ENCODE results near the gene FAM228A. TPM values are rescaled to one million over a fixed set of nuclear protein-coding genes. Genes with fewer than 3 reads are reported as not detected.

Gene FAM228A
- total RNA-seq, 2 experiments from 2014 or later = 0.23 TPM; not detected in 1

GRCh38 chr2:24199968-24200590, 25.2 kb downstream of the FAM228A start:
- peaks cover 4% of the 10 kb centered on the region for H3K9me3 Mint-ChIP-seq
- CTCF ChIA-PET = no interaction called here
- no peak overlapping the region for H3K4me3 Mint-ChIP-seq
- POLR2A ChIA-PET = no interaction called here
- DNase-seq = no peak
- peaks cover 10% of the 10 kb centered on the region for H3K36me3 Mint-ChIP-seq (ENCODE audit: low read depth)
- no peak overlapping the region for H3K27ac Mint-ChIP-seq
- H3K4me1 Mint-ChIP-seq = no peaks in the 10 kb centered on the region
- peaks cover 4% of the 10 kb centered on the region for H3K27me3 Mint-ChIP-seq

GRCh38 chr2:24200799-24201198, 25.9 kb downstream of the FAM228A start:
- Mint-ChIP-seq H3K27me3 (peaks cover 4% of the 10 kb centered on the region), H3K4me1 (no peaks in the 10 kb centered on the region), H3K4me3 (no peak overlapping the region), H3K9me3 (peaks cover 4% of the 10 kb centered on the region), H3K27ac (no peak overlapping the region), H3K36me3 (ENCODE audit: low read depth) (peaks cover 14% of the 10 kb centered on the region)
- CTCF ChIA-PET = no interaction called here
- POLR2A ChIA-PET = no interaction called here
- DNase-seq = no peak

- Mint-ChIP-seq H3K36me3 (ENCODE audit: low read depth) (peaks cover 15% of the 10 kb centered on the region), H3K9me3 (peaks cover 4% of the 10 kb centered on the region), H3K4me3 (no peak overlapping the region), H3K27ac (no peak overlapping the region), H3K4me1 (no peaks in the 10 kb centered on the region), H3K27me3 (no peaks in the 10 kb centered on the region)
- ChIA-PET CTCF (interaction anchor here (0.7 to 2.3 kb wide), 3 partner anchors 10 to 24 kb away, joined by 3 to 10 read pairs (median 3); no protein-coding TSS in a partner anchor), POLR2A (no interaction called here)
- no peak for DNase-seq
Observed at GRCh38 chr2:24203029-24203786, 28.4 kb downstream of the FAM228A start.

GRCh38 chr2:24203787-24204150, 28.9 kb downstream of the FAM228A start:
- no peaks in the 10 kb centered on the region for H3K27me3 Mint-ChIP-seq
- H3K36me3 Mint-ChIP-seq (ENCODE audit: low read depth) = peaks cover 16% of the 10 kb centered on the region
- H3K4me1 Mint-ChIP-seq = no peaks in the 10 kb centered on the region
- peaks cover 4% of the 10 kb centered on the region for H3K9me3 Mint-ChIP-seq
- CTCF ChIA-PET = interaction anchor here (2.3 kb wide), 1 partner anchor 25 kb away, joined by 10 read pairs; no protein-coding TSS in a partner anchor
- POLR2A ChIA-PET = no interaction called here
- no peak overlapping the region for H3K4me3 Mint-ChIP-seq
- no peak overlapping the region for H3K27ac Mint-ChIP-seq
- DNase-seq = no peak

- no peaks in the 10 kb centered on the region for H3K9me3 Mint-ChIP-seq
- DNase-seq = no peak
- POLR2A ChIA-PET = no interaction called here
- CTCF ChIA-PET = interaction anchor here (2.3 kb wide), 1 partner anchor 25 kb away, joined by 10 read pairs; no protein-coding TSS in a partner anchor
- H3K27ac Mint-ChIP-seq = no peak overlapping the region
- no peaks in the 10 kb centered on the region for H3K27me3 Mint-ChIP-seq
- no peaks in the 10 kb centered on the region for H3K4me1 Mint-ChIP-seq
- H3K36me3 Mint-ChIP-seq (ENCODE audit: low read depth) = peaks cover 21% of the 10 kb centered on the region
- no peak overlapping the region for H3K4me3 Mint-ChIP-seq
Observed at GRCh38 chr2:24204505-24204904, 29.7 kb downstream of the FAM228A start.

- H3K4me1 Mint-ChIP-seq = no peaks in the 10 kb centered on the region
- no peak overlapping the region for H3K4me3 Mint-ChIP-seq
- ChIA-PET POLR2A (no interaction called here), CTCF (no interaction called here)
- no peaks in the 10 kb centered on the region for H3K9me3 Mint-ChIP-seq
- H3K27me3 Mint-ChIP-seq = no peaks in the 10 kb centered on the region
- peaks cover 26% of the 10 kb centered on the region for H3K36me3 Mint-ChIP-seq (ENCODE audit: low read depth)
- no peak for DNase-seq
- H3K27ac Mint-ChIP-seq = no peak overlapping the region
Observed at GRCh38 chr2:24205131-24205530, 30.3 kb downstream of the FAM228A start.

- DNase-seq = no peak
- Mint-ChIP-seq H3K27me3 (no peaks in the 10 kb centered on the region), H3K4me1 (no peaks in the 10 kb centered on the region), H3K27ac (no peak overlapping the region), H3K36me3 (ENCODE audit: low read depth) (peaks cover 28% of the 10 kb centered on the region), H3K9me3 (no peaks in the 10 kb centered on the region), H3K4me3 (no peak overlapping the region)
- ChIA-PET CTCF (interaction anchor here (1.1 to 1.9 kb wide), 3 partner anchors 14 to 26 kb away, joined by 3 to 5 read pairs (median 3); no protein-coding TSS in a partner anchor), POLR2A (no interaction called here)
Observed at GRCh38 chr2:24206242-24206641, 31.4 kb downstream of the FAM228A start.

- no peaks in the 10 kb centered on the region for H3K27me3 Mint-ChIP-seq
- DNase-seq = no peak
- no peak overlapping the region for H3K27ac Mint-ChIP-seq
- no peaks in the 10 kb centered on the region for H3K9me3 Mint-ChIP-seq
- H3K4me1 Mint-ChIP-seq = no peaks in the 10 kb centered on the region
- peaks cover 30% of the 10 kb centered on the region for H3K36me3 Mint-ChIP-seq (ENCODE audit: low read depth)
- H3K4me3 Mint-ChIP-seq = no peak overlapping the region
- POLR2A ChIA-PET = no interaction called here
- CTCF ChIA-PET = interaction anchor here (0.6 to 1.9 kb wide), 4 partner anchors 14 to 63 kb away, joined by 3 to 5 read pairs (median 4); no protein-coding TSS in a partner anchor
Observed at GRCh38 chr2:24206714-24207113, 31.9 kb downstream of the FAM228A start.

GRCh38 chr2:24207359-24207758, 32.5 kb downstream of the FAM228A start:
- peaks cover 30% of the 10 kb centered on the region for H3K36me3 Mint-ChIP-seq (ENCODE audit: low read depth)
- CTCF ChIA-PET = interaction anchor here (0.5 to 1.9 kb wide), 4 partner anchors 13 to 1015 kb away, joined by 3 to 5 read pairs (median 3); no protein-coding TSS in a partner anchor
- H3K9me3 Mint-ChIP-seq = no peaks in the 10 kb centered on the region
- no peak overlapping the region for H3K4me3 Mint-ChIP-seq
- POLR2A ChIA-PET = no interaction called here
- no peaks in the 10 kb centered on the region for H3K27me3 Mint-ChIP-seq
- DNase-seq = no peak
- H3K4me1 Mint-ChIP-seq = no peaks in the 10 kb centered on the region
- H3K27ac Mint-ChIP-seq = no peak overlapping the region

- Mint-ChIP-seq H3K9me3 (no peaks in the 10 kb centered on the region), H3K27me3 (no peaks in the 10 kb centered on the region), H3K4me3 (no peak overlapping the region), H3K27ac (no peak overlapping the region), H3K4me1 (no peaks in the 10 kb centered on the region), H3K36me3 (ENCODE audit: low read depth) (peaks cover 30% of the 10 kb centered on the region)
- DNase-seq = no peak
- ChIA-PET POLR2A (interaction anchor here (0.5 kb wide), 1 partner anchor 100 kb away, joined by 3 read pairs; no protein-coding TSS in a partner anchor), CTCF (interaction anchor here (0.8 to 1.0 kb wide), 2 partner anchors 174 to 352 kb away, joined by 3 read pairs; no protein-coding TSS in a partner anchor)
Observed at GRCh38 chr2:24208490-24208889, 33.6 kb downstream of the FAM228A start.

GRCh38 chr2:24209389-24210105, 34.7 kb downstream of the FAM228A start:
- Mint-ChIP-seq H3K9me3 (no peaks in the 10 kb centered on the region), H3K4me1 (no peaks in the 10 kb centered on the region), H3K27ac (no peak overlapping the region), H3K4me3 (no peak overlapping the region), H3K36me3 (ENCODE audit: low read depth) (peaks cover 21% of the 10 kb centered on the region), H3K27me3 (no peaks in the 10 kb centered on the region)
- DNase-seq = no peak
- ChIA-PET CTCF (interaction anchor here (0.7 to 0.8 kb wide), 2 partner anchors 175 to 582 kb away, joined by 3 read pairs; no protein-coding TSS in a partner anchor), POLR2A (no interaction called here)

GRCh38 chr2:24210106-24210455, 35.2 kb downstream of the FAM228A start:
- no peak overlapping the region for H3K4me3 Mint-ChIP-seq
- CTCF ChIA-PET = interaction anchor here (0.7 kb wide), 1 partner anchor 581 kb away, joined by 3 read pairs; no protein-coding TSS in a partner anchor
- POLR2A ChIA-PET = no interaction called here
- no peaks in the 10 kb centered on the region for H3K9me3 Mint-ChIP-seq
- peaks cover 4% of the 10 kb centered on the region for H3K4me1 Mint-ChIP-seq
- no peak overlapping the region for H3K27ac Mint-ChIP-seq
- H3K36me3 Mint-ChIP-seq (ENCODE audit: low read depth) = peaks cover 20% of the 10 kb centered on the region
- no peaks in the 10 kb centered on the region for H3K27me3 Mint-ChIP-seq
- DNase-seq = no peak

GRCh38 chr2:24210723-24211122, 35.9 kb downstream of the FAM228A start:
- no peak overlapping the region for H3K4me3 Mint-ChIP-seq
- peaks cover 17% of the 10 kb centered on the region for H3K36me3 Mint-ChIP-seq (ENCODE audit: low read depth)
- no peak overlapping the region for H3K27ac Mint-ChIP-seq
- ChIA-PET POLR2A (no interaction called here), CTCF (no interaction called here)
- no peak for DNase-seq
- H3K27me3 Mint-ChIP-seq = no peaks in the 10 kb centered on the region
- H3K4me1 Mint-ChIP-seq = peaks cover 6% of the 10 kb centered on the region
- H3K9me3 Mint-ChIP-seq = no peaks in the 10 kb centered on the region

Data from activated CD4-positive, alpha-beta T cell treated with anti-CD3 and anti-CD28 coated beads, Interleukin-2, amount 10 ng/mL, durations not matched to agents 7 days and 5 days (primary cell).